ENCODE results near the gene ZCCHC7.
A peak's percentile ranks its signal among the peaks of the same experiment; 100 is the strongest.

The ZCCHC7 gene

GRCh38 chr9:37284636-37285035 is 164.3 kb downstream of the ZCCHC7 start:
- H3K27me3 ChIP-seq (ENCODE audit: insufficient read depth, low read length, poor library complexity, severe bottlenecking): no peaks in the 10 kb centered on the region
- H3K36me3 ChIP-seq (ENCODE audit: insufficient read depth, low read length): no peaks in the 10 kb centered on the region
- H3K79me2 ChIP-seq (ENCODE audit: insufficient read depth, low read length): peaks cover 67% of the 10 kb centered on the region
- H3K4me2 ChIP-seq (ENCODE audit: low read depth, low read length, poor library complexity, severe bottlenecking): peak overlapping the region; percentile 73
- no peaks in the 10 kb centered on the region for H3K9me2 ChIP-seq (replicated peaks; ENCODE audit: low read depth, low read length)
- H3F3A ChIP-seq (ENCODE audit: low read depth): peaks cover 13% of the 10 kb centered on the region; the same call in 1 of the 2 replicates
- peak overlapping the region; percentile 70 for H3K4me3 ChIP-seq (ENCODE audit: low read length, poor library complexity, severe bottlenecking)
- peak overlapping the region; percentile 85 for H3K9ac ChIP-seq (ENCODE audit: low read depth, low read length, poor library complexity, severe bottlenecking)
- H4K20me1 ChIP-seq (ENCODE audit: insufficient read depth, low read length, poor library complexity, severe bottlenecking): no peaks in the 10 kb centered on the region
- H3K9me3 ChIP-seq (ENCODE audit: insufficient read depth, low read depth, low read length): no peaks in the 10 kb centered on the region
- H2AFZ ChIP-seq (ENCODE audit: low read length): no peak overlapping the region
- H3K4me1 ChIP-seq (ENCODE audit: insufficient read depth, low read length, poor library complexity, severe bottlenecking): peaks cover 67% of the 10 kb centered on the region
- TF ChIP-seq EZH2phosphoT487 (IDR thresholded peaks at IDR 0.05; ENCODE audit: borderline replicate concordance) (no peak), CTCF (conservative IDR thresholded peaks at IDR 0.05; ENCODE audit: low read length) (no peak)

- TF ChIP-seq CTCF (conservative IDR thresholded peaks at IDR 0.05; ENCODE audit: low read length): no peak
- TF ChIP-seq EZH2phosphoT487 (IDR thresholded peaks at IDR 0.05; ENCODE audit: borderline replicate concordance): no peak
- Histone ChIP-seq H3K36me3 (ENCODE audit: insufficient read depth, low read length) (no peaks in the 10 kb centered on the region), H3K4me2 (ENCODE audit: low read depth, low read length, poor library complexity, severe bottlenecking) (peak overlapping the region; percentile 73), H3K9me3 (ENCODE audit: insufficient read depth, low read depth, low read length) (no peaks in the 10 kb centered on the region), H3K79me2 (ENCODE audit: insufficient read depth, low read length) (peaks cover 77% of the 10 kb centered on the region), H2AFZ (ENCODE audit: low read length) (no peak overlapping the region), H3K9ac (ENCODE audit: low read depth, low read length, poor library complexity, severe bottlenecking) (peak overlapping the region; percentile 85), H3K27me3 (ENCODE audit: insufficient read depth, low read length, poor library complexity, severe bottlenecking) (no peaks in the 10 kb centered on the region), H3K4me3 (ENCODE audit: low read length, poor library complexity, severe bottlenecking) (peak overlapping the region; percentile 70), H3K4me1 (ENCODE audit: insufficient read depth, low read length, poor library complexity, severe bottlenecking) (peaks cover 76% of the 10 kb centered on the region), H3F3A (ENCODE audit: low read depth) (peaks cover 13% of the 10 kb centered on the region; the same call in 1 of the 2 replicates), H3K9me2 (replicated peaks; ENCODE audit: low read depth, low read length) (no peaks in the 10 kb centered on the region), H4K20me1 (ENCODE audit: insufficient read depth, low read length, poor library complexity, severe bottlenecking) (no peaks in the 10 kb centered on the region)
Measured at GRCh38 chr9:37286530-37287175, 166.3 kb downstream of the ZCCHC7 start.

DNA sequence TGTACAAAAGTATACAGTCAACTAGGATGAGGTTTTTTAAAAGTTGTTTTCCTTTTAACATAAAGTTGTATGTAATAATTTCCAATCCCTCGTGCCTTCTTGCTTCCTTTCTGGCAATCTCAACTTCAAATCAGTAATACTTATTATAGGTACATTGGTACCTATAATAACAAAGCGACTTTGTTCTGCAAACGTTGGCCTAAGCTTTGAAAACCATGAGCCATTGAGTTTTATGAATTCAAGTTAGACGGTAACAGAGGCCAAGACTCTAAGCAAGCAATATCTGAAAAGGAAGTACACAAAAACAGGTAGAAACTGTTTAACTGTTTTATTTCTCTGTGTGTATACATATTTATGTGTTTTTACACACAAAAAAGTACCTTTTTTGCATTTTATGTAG is 166.9 kb downstream of the ZCCHC7 start:
- peaks cover 72% of the 10 kb centered on the region for H3K4me1 ChIP-seq (ENCODE audit: insufficient read depth, low read length, poor library complexity, severe bottlenecking)
- H3K9ac ChIP-seq (ENCODE audit: low read depth, low read length, poor library complexity, severe bottlenecking): peak overlapping the region; percentile 32
- no peaks in the 10 kb centered on the region for H3K9me2 ChIP-seq (replicated peaks; ENCODE audit: low read depth, low read length)
- TF ChIP-seq EZH2phosphoT487 (IDR thresholded peaks at IDR 0.05; ENCODE audit: borderline replicate concordance) (no peak), CTCF (conservative IDR thresholded peaks at IDR 0.05; ENCODE audit: low read length) (no peak)
- peaks cover 13% of the 10 kb centered on the region; the same call in 1 of the 2 replicates for H3F3A ChIP-seq (ENCODE audit: low read depth)
- peak overlapping the region; percentile 30 for H3K4me2 ChIP-seq (ENCODE audit: low read depth, low read length, poor library complexity, severe bottlenecking)
- H2AFZ ChIP-seq (ENCODE audit: low read length): no peak overlapping the region
- H3K36me3 ChIP-seq (ENCODE audit: insufficient read depth, low read length): no peaks in the 10 kb centered on the region
- no peaks in the 10 kb centered on the region for H3K27me3 ChIP-seq (ENCODE audit: insufficient read depth, low read length, poor library complexity, severe bottlenecking)
- no peaks in the 10 kb centered on the region for H3K9me3 ChIP-seq (ENCODE audit: insufficient read depth, low read depth, low read length)
- peaks cover 79% of the 10 kb centered on the region for H3K79me2 ChIP-seq (ENCODE audit: insufficient read depth, low read length)
- H4K20me1 ChIP-seq (ENCODE audit: insufficient read depth, low read length, poor library complexity, severe bottlenecking): no peaks in the 10 kb centered on the region
- H3K4me3 ChIP-seq (ENCODE audit: low read length, poor library complexity, severe bottlenecking): peak overlapping the region; percentile 22

Measured in Loucy (cell line).